GM20000 (cell line): ENCODE results near the gene KRTAP4-9.
"Not testable (repeated sequence)": the region's sequence is repeated elsewhere in the genome, so short reads cannot be mapped to it uniquely, and the experiment has no call there.

Experiments
- DNase-seq: peaks from one replicate; pipeline ENCODE4 v3.0.0; 2012; ENCODE audit warnings: low spot score
- TF ChIP-seq, protein P1 (sequence below): IDR thresholded peaks from 2 replicates; pipeline ENCODE4 v1.5.1; 2012; ENCODE audit warnings: mild to moderate bottlenecking, control low read depth; ENCODE audit errors: extremely low read depth, missing control alignments

KRTAP4-9 gene

GRCh38 chr17:41105347-41105746, at the start of gene KRTAP4-9:
KRTAP4-9 (plus strand) TSS chr17:41105389; CDS start chr17:41105389, 0 bp downstream.
- not testable (repeated sequence) for DNase-seq

DNA sequence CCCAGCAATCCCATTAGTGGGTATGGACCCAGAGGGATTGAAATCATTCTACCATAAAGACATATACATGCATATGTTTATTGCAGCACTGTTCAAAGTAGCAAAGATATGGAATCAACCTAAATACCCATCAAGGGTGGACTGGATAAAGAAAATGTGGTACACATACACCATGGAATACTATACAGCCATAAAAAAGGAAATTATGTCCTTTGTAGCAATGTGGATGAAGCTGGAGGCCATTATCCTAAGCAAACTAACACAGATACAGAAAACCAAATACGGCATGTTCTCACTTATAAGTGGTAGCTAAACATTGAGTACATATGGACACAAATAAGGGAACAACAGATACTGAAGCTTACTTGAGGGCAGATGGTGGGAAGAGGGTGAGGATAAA, 47.6 kb upstream of the KRTAP4-9 start:
- TF ChIP-seq, protein P1, sequence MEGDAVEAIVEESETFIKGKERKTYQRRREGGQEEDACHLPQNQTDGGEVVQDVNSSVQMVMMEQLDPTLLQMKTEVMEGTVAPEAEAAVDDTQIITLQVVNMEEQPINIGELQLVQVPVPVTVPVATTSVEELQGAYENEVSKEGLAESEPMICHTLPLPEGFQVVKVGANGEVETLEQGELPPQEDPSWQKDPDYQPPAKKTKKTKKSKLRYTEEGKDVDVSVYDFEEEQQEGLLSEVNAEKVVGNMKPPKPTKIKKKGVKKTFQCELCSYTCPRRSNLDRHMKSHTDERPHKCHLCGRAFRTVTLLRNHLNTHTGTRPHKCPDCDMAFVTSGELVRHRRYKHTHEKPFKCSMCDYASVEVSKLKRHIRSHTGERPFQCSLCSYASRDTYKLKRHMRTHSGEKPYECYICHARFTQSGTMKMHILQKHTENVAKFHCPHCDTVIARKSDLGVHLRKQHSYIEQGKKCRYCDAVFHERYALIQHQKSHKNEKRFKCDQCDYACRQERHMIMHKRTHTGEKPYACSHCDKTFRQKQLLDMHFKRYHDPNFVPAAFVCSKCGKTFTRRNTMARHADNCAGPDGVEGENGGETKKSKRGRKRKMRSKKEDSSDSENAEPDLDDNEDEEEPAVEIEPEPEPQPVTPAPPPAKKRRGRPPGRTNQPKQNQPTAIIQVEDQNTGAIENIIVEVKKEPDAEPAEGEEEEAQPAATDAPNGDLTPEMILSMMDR, result no peak
- DNase-seq, result no peak

- TF ChIP-seq, protein P1, result no peak
- no peak for DNase-seq
These were observed 46.4 kb upstream of the KRTAP4-9 start for GRCh38 chr17:41058741-41059140.

DNA sequence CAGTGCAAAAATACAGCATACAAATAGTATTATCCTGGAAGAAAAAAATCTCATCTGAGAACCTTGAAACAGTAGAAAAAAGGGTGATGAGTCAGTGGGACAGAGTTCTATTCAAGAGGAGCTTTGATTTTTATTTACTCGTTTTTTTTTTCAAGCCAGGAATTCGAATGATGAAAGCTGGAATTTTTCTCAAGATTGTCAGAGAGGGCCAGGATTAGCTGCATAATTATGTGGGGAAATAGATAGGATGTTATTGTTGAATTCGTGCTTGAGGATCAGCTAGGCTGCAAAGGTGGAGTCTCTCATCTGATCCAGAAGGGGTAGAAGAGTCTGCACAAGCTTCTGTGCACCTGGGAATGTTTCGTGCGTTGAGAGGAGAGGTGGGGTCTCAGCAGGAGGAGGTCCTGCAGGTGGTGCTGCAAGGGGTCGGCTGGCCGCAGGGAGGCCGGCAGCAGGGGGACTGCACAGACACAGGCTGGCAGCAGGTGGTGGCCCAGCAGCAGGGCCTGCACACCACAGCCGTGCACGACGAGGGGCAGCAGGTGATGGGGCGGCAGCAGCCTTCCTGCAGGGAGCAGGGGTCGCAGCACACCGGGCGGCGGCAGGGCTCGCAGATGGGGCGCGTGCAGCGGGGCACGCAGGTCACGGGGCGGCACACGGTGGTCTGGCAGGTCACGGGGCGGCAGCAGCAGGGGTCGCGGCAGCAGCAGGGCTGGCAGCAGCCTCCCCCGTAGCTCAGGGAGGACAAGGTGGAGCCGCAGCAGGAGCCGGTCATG, 45.7 kb upstream of the KRTAP4-9 start:
- DNase-seq, result not testable (repeated sequence)

- TF ChIP-seq, protein P1, result no peak
These were observed 45.1 kb upstream of the KRTAP4-9 start, which contains the start of gene KRTAP2-3 for GRCh38 chr17:41060052-41060604. KRTAP2-3 (minus strand) TSS chr17:41060114; CDS start chr17:41060050, 64 bp downstream.

GRCh38 chr17:41061964-41062363, 43.2 kb upstream of the KRTAP4-9 start:
- TF ChIP-seq, protein P1, result no peak
- DNase-seq, result no peak

More at GRCh38 chr17:41060052-41060604, 45.1 kb upstream of the KRTAP4-9 start, which contains the start of gene KRTAP2-3:
- no peak for DNase-seq

DNA sequence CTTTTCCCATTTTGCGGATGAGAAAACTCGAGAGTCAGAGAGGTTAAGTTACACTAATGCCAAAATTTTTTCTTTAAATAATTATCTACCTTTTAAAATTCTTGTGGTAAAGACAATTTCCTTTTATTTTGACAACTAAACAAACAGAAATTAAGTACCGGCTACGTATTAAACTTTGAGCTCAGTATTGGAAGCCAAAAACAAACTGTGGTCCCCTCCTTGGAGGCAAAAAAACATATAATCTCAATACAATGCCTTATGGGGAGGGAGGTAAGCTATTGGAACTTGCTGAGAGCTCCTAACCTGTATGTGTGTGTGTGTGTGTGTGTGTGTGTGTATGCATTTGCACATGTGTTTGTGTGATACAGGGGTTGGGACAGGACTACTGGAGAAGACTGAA, 41.7 kb upstream of the KRTAP4-9 start:
- TF ChIP-seq, protein P1, result no peak
- no peak for DNase-seq

DNA sequence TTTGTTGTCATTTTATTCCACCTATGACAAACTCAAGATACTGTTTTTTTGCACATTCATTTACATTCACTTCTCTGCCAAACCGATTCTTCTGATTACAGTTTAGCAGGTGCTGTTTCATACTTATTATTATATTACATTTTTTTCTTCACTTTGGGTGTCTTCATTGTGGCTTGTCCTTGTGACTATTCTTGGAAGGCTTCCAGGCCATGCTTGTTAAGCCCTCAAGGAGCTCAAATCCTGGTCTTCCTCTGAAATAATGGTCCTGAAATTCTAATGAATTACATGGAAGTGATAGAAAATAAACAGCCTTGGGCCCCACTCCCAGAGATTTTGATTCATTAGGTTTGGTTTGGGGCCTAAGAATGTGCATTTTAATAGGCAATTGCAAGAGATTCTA, 40.9 kb upstream of the KRTAP4-9 start:
- DNase-seq, result no peak
- TF ChIP-seq, protein P1, result no peak

DNA sequence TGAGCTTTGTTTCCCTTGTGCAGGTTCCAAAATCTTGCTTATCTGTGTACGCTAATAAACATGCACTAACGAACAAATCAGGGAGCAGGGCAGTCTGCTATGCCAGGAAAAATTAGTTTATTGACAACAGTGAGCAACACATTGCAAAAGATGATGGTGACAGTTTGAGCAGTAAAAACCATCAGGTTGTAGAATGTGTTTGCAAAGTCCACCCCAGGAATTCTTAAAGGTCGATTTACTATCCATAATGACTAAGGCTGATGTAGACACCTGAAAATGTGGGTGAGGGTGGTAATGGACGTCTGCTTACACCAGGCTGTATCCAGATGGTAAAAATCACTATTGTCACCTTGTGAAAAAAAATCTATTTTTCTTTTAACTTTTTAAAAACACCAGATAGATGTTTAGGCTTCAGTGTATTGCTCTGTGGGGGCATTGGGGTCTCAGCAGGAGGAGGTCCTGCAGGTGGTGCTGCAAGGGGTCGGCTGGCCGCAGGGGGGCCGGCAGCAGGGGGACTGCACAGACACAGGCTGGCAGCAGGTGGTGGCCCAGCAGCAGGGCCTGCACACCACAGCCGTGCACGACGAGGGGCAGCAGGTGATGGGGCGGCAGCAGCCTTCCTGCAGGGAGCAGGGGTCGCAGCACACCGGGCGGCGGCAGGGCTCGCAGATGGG, 40.0 kb upstream of the KRTAP4-9 start:
- DNase-seq, result not testable (repeated sequence)
